ENCODE results near the gene ST6GALNAC1.

- TF ChIP-seq CTCF (IDR thresholded peaks at IDR 0.05) (no peak), POLR2A (IDR thresholded peaks at IDR 0.05) (no peak)
Observed at GRCh38 chr17:76659928-76660655, 16.5 kb upstream of the ST6GALNAC1 start.

Data from ovary (tissue), 3 donors.